Heart left ventricle (tissue), 13 donors: ENCODE measurements around the gene TXNRD2.

Source experiments
- POLR2A ChIP-seq, 2 donors: fragments of 450-650 bp; IDR thresholded peaks; one replicate each; pipeline ENCODE4 v1.6.1; 2017; ENCODE audit warnings: antibody characterized with exemption in 2 of 2, mild to moderate bottlenecking in 2 of 2, moderate library complexity in 2 of 2
- TF ChIP-seq, protein P1 (sequence below), 12 donors: fragments of 200-600 bp; sonication (generic) in 4 of 12; IDR thresholded peaks; one replicate each; pipeline versions ENCODE4 v1.5.0 to v1.8.0; 2018 to 2022; ENCODE audit warnings: antibody characterized with exemption in 12 of 12, mild to moderate bottlenecking in 5 of 12
- donor health status: ischemic (EF 13 %, LVEDD 7.1; RV severe dilation, severe dysfunction).
- donor health status: DM: no; HTN: yes; CAD: no.
- donor health status: DM: no; HTN: no; CAD: no.
- donor health status: ischemic (EF 25% LVEDD 6.9; RV normal size, moderate dysfunction).
- donor health status: ischemic (EF 25% LVEDD 5.7; RV mildly dilated, moderate dysfunction).
- donor health status: ischemic (EF 35%, LVEDD 5.7; RV mildly dilated, moderate dysfunction).
- donor health status: nonischemic (EF 11% LVEDD 7.7; RV severe dilation, severe dysfunction).
- donor health status: DM: yes; HTN: yes; CAD: no.
- donor health status: PGD.
- donor health status: ischemic (EF 29% LVEDD 5.4; RV normal size, mild dysfunction).
- donor health status: nonischemic (EF 23%, LVEDD 6.1; RV moderate dilation, normal function).

DNA sequence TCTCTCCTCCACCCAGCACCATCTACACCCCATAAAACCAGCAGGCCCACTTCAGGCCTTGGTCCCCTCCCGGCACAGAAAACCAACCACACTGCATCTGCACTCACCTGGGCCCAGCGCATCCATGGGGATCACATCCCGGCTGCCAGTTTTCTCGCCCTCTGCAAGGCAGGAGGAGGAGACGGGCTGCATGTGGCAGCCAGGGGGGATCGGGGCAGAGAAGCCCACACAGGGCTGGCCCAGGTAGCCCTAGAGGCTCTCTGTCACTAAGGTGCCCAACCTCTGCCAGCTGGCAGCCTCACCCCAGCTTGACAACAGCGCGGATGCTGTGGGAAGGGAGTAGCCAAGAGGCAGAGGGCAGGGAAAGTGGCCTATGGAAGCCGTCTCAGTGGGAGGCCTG, 30.6 kb upstream of the TXNRD2 start:
- TF ChIP-seq POLR2A (IDR thresholded peaks at IDR 0.05) = no peak
- TF ChIP-seq, protein P1, sequence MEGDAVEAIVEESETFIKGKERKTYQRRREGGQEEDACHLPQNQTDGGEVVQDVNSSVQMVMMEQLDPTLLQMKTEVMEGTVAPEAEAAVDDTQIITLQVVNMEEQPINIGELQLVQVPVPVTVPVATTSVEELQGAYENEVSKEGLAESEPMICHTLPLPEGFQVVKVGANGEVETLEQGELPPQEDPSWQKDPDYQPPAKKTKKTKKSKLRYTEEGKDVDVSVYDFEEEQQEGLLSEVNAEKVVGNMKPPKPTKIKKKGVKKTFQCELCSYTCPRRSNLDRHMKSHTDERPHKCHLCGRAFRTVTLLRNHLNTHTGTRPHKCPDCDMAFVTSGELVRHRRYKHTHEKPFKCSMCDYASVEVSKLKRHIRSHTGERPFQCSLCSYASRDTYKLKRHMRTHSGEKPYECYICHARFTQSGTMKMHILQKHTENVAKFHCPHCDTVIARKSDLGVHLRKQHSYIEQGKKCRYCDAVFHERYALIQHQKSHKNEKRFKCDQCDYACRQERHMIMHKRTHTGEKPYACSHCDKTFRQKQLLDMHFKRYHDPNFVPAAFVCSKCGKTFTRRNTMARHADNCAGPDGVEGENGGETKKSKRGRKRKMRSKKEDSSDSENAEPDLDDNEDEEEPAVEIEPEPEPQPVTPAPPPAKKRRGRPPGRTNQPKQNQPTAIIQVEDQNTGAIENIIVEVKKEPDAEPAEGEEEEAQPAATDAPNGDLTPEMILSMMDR (IDR thresholded peaks at IDR 0.05) = no peak
